Stomach (tissue), 9 donors: Measurements from ENCODE around the gene TPCN2. TPM values are rescaled to one million over a fixed set of nuclear protein-coding genes. Genes with fewer than 3 reads are reported as not detected.

Experiments
- DNase-seq, 2 donors: peaks; one replicate each; pipeline versions ENCODE4 v3.0.0 to v3.0.0-alpha.2; 2013 to 2019
- H3K27ac ChIP-seq, 5 donors: fragments of 200-600 bp in 4 of 5; sonication (generic) in 4 of 5; one replicate each; pipeline ENCODE4 v1.5.1; 2013 to 2019; ENCODE audit warnings: mild to moderate bottlenecking in 1 of 5, moderate library complexity in 1 of 5
- H3K27me3 ChIP-seq, 3 donors: fragments of 200-600 bp; sonication (generic); one replicate each; pipeline ENCODE4 v1.5.1; 2017 to 2019; ENCODE audit warnings: mixed run types in 1 of 3
- H3K36me3 ChIP-seq, 4 donors: fragments of 200-600 bp; sonication (generic); 1 replicate in 3 of 4; 2 replicates in 1 of 4; pipeline ENCODE4 v1.5.1; 2016 to 2019
- H3K4me1 ChIP-seq, 4 donors: fragments of 200-600 bp; sonication (generic); one replicate each; pipeline ENCODE4 v1.5.1; 2016 to 2019
- H3K4me3 ChIP-seq, 4 donors: fragments of 200-600 bp; sonication (generic) in 3 of 4; one replicate each; pipeline ENCODE4 v1.5.1; 2016 to 2019; ENCODE audit warnings: mild to moderate bottlenecking in 1 of 4
- H3K9me3 ChIP-seq, 4 donors: fragments of 200-600 bp; sonication (generic); one replicate each; pipeline ENCODE4 v1.5.1; 2016 to 2019
- EP300 ChIP-seq: sonication (generic); formaldehyde crosslinking; IDR thresholded peaks from one replicate; pipeline ENCODE4 v1.6.1; 2017; ENCODE audit warnings: antibody characterized with exemption
- POLR2A ChIP-seq, 4 donors: fragments of 450-650 bp; IDR thresholded peaks; one replicate each; pipeline ENCODE4 v1.6.1; 2016; ENCODE audit warnings: antibody characterized with exemption in 4 of 4, control low read depth in 2 of 4, mild to moderate bottlenecking in 1 of 4, moderate library complexity in 1 of 4
- POLR2AphosphoS5 ChIP-seq, 3 donors: sonication (generic); formaldehyde crosslinking; IDR thresholded peaks; one replicate each; pipeline ENCODE4 v1.6.1; 2016; ENCODE audit warnings: antibody characterized with exemption in 3 of 3
- WGBS, 5 donors: extraction: QIAGEN DNeasy Blood & Tissue Kit in 3 of 5; methylation state at CpG; one replicate each; pipeline versions ENCODE4 v1.1.5 to v1.1.7; 2013 to 2018; 5-methylcytosine and 5-hydroxymethylcytosine counted together
- intact Hi-C: fragments of 100-400 bp; cut with DNase I; formaldehyde crosslinking; loops from one replicate; pipeline ENCODE4 v1.15.1; 2023; ENCODE audit warnings: low total_unique reads
- polyA plus RNA-seq, 3 donors: library from polyadenylated mRNA; stranded (reverse); fragments of 200-250 nt; gene quantifications; one replicate each; pipeline ENCODE4 v1.2.3, GENCODE V29; 2013
- total RNA-seq, 5 donors: library from RNA; depleted of rRNA; stranded (reverse); fragments of >200 nt; gene quantifications; one replicate each; pipeline versions ENCODE4 v1.1.0 to v1.2.3, GENCODE V29; 2014 to 2016
- TF ChIP-seq, protein P1 (sequence below), 7 experiments: fragments of 450-650 bp in 4 of 7; fragments of 200-600 bp in 3 of 7; sonication (generic) in 3 of 7; IDR thresholded peaks; one replicate each; pipeline ENCODE4 v1.5.1; 2016 to 2019; ENCODE audit warnings: antibody characterized with exemption in 7 of 7, control low read depth in 2 of 7, mild to moderate bottlenecking in 1 of 7
- donor health status: healthy with polysubstance abuse.
- donor health status: Bipolar disorder and iron deficiency.
- donor health status: healthy.

TPCN2 gene
- total and polyA plus RNA-seq, 8 donors, result 6.4 to 66.1 (median 27.2) TPM

DNA sequence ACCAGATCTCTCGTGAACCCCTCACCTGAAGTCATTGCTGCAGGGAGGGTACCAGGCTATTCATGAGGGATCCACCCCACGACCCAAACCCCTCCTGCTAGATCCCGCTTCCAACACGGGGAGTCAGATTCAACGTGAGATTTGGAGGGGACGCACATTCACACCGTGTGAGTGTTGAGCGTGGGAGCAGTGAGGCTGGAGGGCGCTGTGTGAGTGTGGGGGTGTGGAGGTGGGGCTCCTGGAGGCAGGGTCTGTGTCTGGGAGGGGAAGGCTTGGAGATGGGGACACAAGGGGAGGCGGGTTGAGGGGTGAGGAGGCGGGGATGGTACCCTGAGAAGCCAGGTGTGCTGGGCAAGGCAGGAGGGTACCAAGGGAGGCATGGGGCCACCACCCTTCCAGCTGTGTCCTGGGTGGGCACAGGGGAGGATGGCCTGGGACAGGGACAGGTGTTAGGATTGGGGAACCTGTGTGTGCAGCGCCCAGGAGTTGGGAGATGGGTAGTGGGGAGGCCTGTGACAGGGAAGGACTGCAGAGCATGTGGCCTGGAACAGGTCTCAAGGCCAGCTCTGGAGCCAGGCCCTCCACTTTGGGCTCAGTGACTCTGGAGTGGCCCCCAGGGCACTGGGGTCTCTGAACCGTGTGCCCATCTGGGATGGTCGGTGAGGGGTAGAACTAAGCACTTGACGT, 13.6 kb downstream of the TPCN2 start:
- TF ChIP-seq EP300 (no peak), POLR2AphosphoS5 (IDR thresholded peaks at IDR 0.05) (no peak), POLR2A (IDR thresholded peaks at IDR 0.05) (no peak)
- TF ChIP-seq, protein P1, sequence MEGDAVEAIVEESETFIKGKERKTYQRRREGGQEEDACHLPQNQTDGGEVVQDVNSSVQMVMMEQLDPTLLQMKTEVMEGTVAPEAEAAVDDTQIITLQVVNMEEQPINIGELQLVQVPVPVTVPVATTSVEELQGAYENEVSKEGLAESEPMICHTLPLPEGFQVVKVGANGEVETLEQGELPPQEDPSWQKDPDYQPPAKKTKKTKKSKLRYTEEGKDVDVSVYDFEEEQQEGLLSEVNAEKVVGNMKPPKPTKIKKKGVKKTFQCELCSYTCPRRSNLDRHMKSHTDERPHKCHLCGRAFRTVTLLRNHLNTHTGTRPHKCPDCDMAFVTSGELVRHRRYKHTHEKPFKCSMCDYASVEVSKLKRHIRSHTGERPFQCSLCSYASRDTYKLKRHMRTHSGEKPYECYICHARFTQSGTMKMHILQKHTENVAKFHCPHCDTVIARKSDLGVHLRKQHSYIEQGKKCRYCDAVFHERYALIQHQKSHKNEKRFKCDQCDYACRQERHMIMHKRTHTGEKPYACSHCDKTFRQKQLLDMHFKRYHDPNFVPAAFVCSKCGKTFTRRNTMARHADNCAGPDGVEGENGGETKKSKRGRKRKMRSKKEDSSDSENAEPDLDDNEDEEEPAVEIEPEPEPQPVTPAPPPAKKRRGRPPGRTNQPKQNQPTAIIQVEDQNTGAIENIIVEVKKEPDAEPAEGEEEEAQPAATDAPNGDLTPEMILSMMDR (IDR thresholded peaks at IDR 0.05), result no peak
- no peak for DNase-seq
- Histone ChIP-seq H3K27ac (no peak overlapping the region), H3K36me3 (peaks cover 29 to 94% (median 90%) of the 10 kb centered on the region in 4 donors), H3K9me3 (no peaks in the 10 kb centered on the region), H3K27me3 (no peaks in the 10 kb centered on the region), H3K4me1 (peaks cover 0 to 22% (median 6%) of the 10 kb centered on the region in 4 donors), H3K4me3 (no peak overlapping the region)
- intact Hi-C loops, result no loop called here
- 93 to 95% (median 94%) methylated on average over 12 to 15 of the region's 15 CpGs for WGBS, 5 donors

GRCh38 chr11:69062873-69063651, 14.3 kb downstream of the TPCN2 start:
- WGBS, 5 donors, result 86 to 95% (median 93%) methylated on average over 19 to 34 of the region's 34 CpGs
- peaks cover 24 to 94% (median 90%) of the 10 kb centered on the region in 4 donors for H3K36me3 ChIP-seq
- H3K9me3 ChIP-seq, result no peaks in the 10 kb centered on the region
- no peak for TF ChIP-seq EP300
- no peak for TF ChIP-seq POLR2AphosphoS5 (IDR thresholded peaks at IDR 0.05)
- TF ChIP-seq, protein P1 (IDR thresholded peaks at IDR 0.05), result no peak
- no peak for TF ChIP-seq POLR2A (IDR thresholded peaks at IDR 0.05)
- H3K27me3 ChIP-seq, result no peaks in the 10 kb centered on the region
- no peak overlapping the region for H3K27ac ChIP-seq
- DNase-seq, result no peak
- peaks cover 0 to 22% (median 6%) of the 10 kb centered on the region in 4 donors for H3K4me1 ChIP-seq
- intact Hi-C loops, result no loop called here
- no peak overlapping the region for H3K4me3 ChIP-seq

GRCh38 chr11:69063652-69064260, 15.0 kb downstream of the TPCN2 start:
- no peak overlapping the region for H3K4me3 ChIP-seq
- WGBS, 5 donors, result 89 to 100% (median 91%) methylated on average over 1 to 14 of the region's 14 CpGs
- H3K27ac ChIP-seq, result no peak overlapping the region
- no peak for DNase-seq
- peaks cover 18 to 88% (median 85%) of the 10 kb centered on the region in 4 donors for H3K36me3 ChIP-seq
- no peaks in the 10 kb centered on the region for H3K9me3 ChIP-seq
- peaks cover 0 to 22% (median 6%) of the 10 kb centered on the region in 4 donors for H3K4me1 ChIP-seq
- no peaks in the 10 kb centered on the region for H3K27me3 ChIP-seq
- intact Hi-C loops, result no loop called here
- TF ChIP-seq POLR2AphosphoS5 (IDR thresholded peaks at IDR 0.05), result no peak
- TF ChIP-seq POLR2A (IDR thresholded peaks at IDR 0.05), result no peak
- TF ChIP-seq, protein P1 (IDR thresholded peaks at IDR 0.05), result no peak
- TF ChIP-seq EP300, result no peak

DNA sequence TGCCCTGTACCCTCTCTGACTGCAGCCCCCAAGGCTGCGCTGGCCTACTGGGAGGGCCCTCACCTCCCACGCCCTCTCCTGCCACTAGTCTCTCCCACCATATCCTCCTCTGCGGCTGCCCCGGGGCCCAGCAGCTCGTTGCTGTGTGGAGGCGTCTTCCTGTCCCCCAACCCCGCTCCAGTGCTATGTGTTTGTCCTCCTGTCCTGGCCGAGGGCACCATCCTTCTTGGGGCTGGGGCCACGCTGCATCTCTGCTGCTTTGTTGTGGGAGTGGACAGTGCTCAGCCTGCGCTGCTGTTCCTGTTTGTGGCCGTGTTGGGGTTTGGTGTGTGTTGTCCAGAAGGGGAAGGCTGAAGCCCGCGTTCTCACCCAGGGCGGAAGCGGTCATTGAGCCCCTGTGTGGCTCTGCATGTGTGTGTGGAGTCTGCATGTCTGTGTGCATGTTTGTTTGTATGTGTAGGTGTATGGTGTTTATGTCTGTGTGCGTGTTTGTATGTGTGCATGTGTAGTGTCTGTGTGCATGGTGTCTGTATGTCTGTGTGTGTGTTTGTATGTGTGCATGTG, 15.7 kb downstream of the TPCN2 start:
- intact Hi-C loops, result no loop called here
- TF ChIP-seq EP300 (no peak), POLR2AphosphoS5 (IDR thresholded peaks at IDR 0.05) (no peak), POLR2A (IDR thresholded peaks at IDR 0.05) (no peak)
- TF ChIP-seq, protein P1 (IDR thresholded peaks at IDR 0.05), result no peak
- Histone ChIP-seq H3K4me3 (no peak overlapping the region), H3K4me1 (peaks cover 0 to 22% (median 6%) of the 10 kb centered on the region in 4 donors), H3K27me3 (no peaks in the 10 kb centered on the region), H3K36me3 (peaks cover 15 to 84% (median 79%) of the 10 kb centered on the region in 4 donors), H3K27ac (no peak overlapping the region), H3K9me3 (no peaks in the 10 kb centered on the region)
- no peak for DNase-seq
- WGBS, 5 donors, result 75 to 90% (median 86%) methylated on average over 14 to 16 of the region's 16 CpGs
